GM23338 (cell line): ENCODE results near the gene FAM13A. TPM values are rescaled to one million over a fixed set of nuclear protein-coding genes. Genes with fewer than 3 reads are reported as not detected.

Source experiments
- ATAC-seq: fragments of 200-7000 bp; cut with Tn5 transposase; 3 replicates; pipeline ENCODE4 v1.9.1; 2020
- DNase-seq: peaks from one replicate; pipeline ENCODE4 v3.0.0-alpha.2; 2015; ENCODE audit warnings: low spot score
- H2AFZ ChIP-seq: fragments of 200-600 bp; sonication (generic); 2 replicates; pipeline ENCODE4 v1.8.0; 2016; ENCODE audit warnings: antibody characterized with exemption, mild to moderate bottlenecking, moderate library complexity
- H3F3A ChIP-seq: fragments of 200-600 bp; sonication (generic); replicated peaks from 2 replicates; pipeline ENCODE4 v1.8.0; 2017; ENCODE audit warnings: antibody characterized with exemption, mixed run types, low read depth
- H3K27ac ChIP-seq: fragments of 200-600 bp; sonication (generic); 2 replicates; pipeline ENCODE4 v1.6.1; 2016; ENCODE audit warnings: low read depth
- H3K27me3 ChIP-seq: fragments of 200-600 bp; sonication (generic); 2 replicates; pipeline ENCODE4 v1.8.0; 2016; ENCODE audit warnings: mild to moderate bottlenecking, mixed run types, moderate library complexity; ENCODE audit not compliant: insufficient read depth
- H3K36me3 ChIP-seq: fragments of 200-600 bp; sonication (generic); 2 replicates; pipeline ENCODE4 v1.8.0; 2016; ENCODE audit warnings: mild to moderate bottlenecking; ENCODE audit not compliant: insufficient read depth
- H3K4me1 ChIP-seq: fragments of 200-600 bp; sonication (generic); 2 replicates; pipeline ENCODE4 v1.8.0; 2016; ENCODE audit warnings: mild to moderate bottlenecking, moderate library complexity; ENCODE audit not compliant: insufficient read depth
- H3K4me2 ChIP-seq: fragments of 200-600 bp; sonication (generic); 2 replicates; pipeline ENCODE4 v1.7.1; 2017; ENCODE audit warnings: mixed run types
- H3K4me3 ChIP-seq: fragments of 200-600 bp; sonication (generic); 2 replicates; pipeline ENCODE4 v1.6.1; 2016; ENCODE audit warnings: mixed run types
- H3K79me2 ChIP-seq: fragments of 200-600 bp; sonication (generic); replicated peaks from 2 replicates; pipeline ENCODE4 v1.8.0; 2017; ENCODE audit warnings: mild to moderate bottlenecking; ENCODE audit not compliant: insufficient read depth
- H3K9me2 ChIP-seq: fragments of 200-600 bp; sonication (generic); 2 replicates; pipeline ENCODE4 v1.8.0; 2017; ENCODE audit not compliant: insufficient read depth
- H4K20me1 ChIP-seq: fragments of 200-600 bp; sonication (generic); replicated peaks from 2 replicates; pipeline ENCODE4 v1.8.0; 2017; ENCODE audit warnings: mild to moderate bottlenecking; ENCODE audit not compliant: insufficient read depth
- H3K27ac Mint-ChIP-seq: 2 replicates; pipeline ENCODE4 v1.8.0; 2020; ENCODE audit warnings: inconsistent platforms, mild to moderate bottlenecking, moderate library complexity, mixed read lengths
- H3K27me3 Mint-ChIP-seq: 3 replicates; pipeline ENCODE4 v1.8.0; 2022; ENCODE audit warnings: low read depth, mild to moderate bottlenecking, moderate library complexity, mixed read lengths, inconsistent platforms; ENCODE audit not compliant: insufficient read depth, poor library complexity
- H3K36me3 Mint-ChIP-seq: 3 replicates; pipeline ENCODE4 v1.8.0; 2021; ENCODE audit warnings: low read depth, mild to moderate bottlenecking, inconsistent platforms, moderate library complexity, mixed read lengths
- H3K4me1 Mint-ChIP-seq: 3 replicates; pipeline ENCODE4 v1.8.0; 2020; ENCODE audit warnings: mild to moderate bottlenecking, inconsistent platforms, mixed read lengths
- H3K4me3 Mint-ChIP-seq: 3 replicates; pipeline ENCODE4 v1.8.0; 2021; ENCODE audit warnings: moderate library complexity, mild to moderate bottlenecking, inconsistent platforms, mixed read lengths
- H3K9me3 Mint-ChIP-seq: 3 replicates; pipeline ENCODE4 v1.8.0; 2020; ENCODE audit warnings: moderate library complexity, mild to moderate bottlenecking, inconsistent platforms, mixed read lengths
- EZH2 ChIP-seq: fragments of 200-600 bp; sonication (generic); IDR thresholded peaks from one replicate; pipeline ENCODE4 v1.8.0; 2017; ENCODE audit warnings: antibody characterized with exemption, mild to moderate bottlenecking, low read depth; ENCODE audit not compliant: unreplicated experiment
- POLR2AphosphoS5 ChIP-seq: IDR thresholded peaks from 2 replicates; pipeline ENCODE4 v1.6.1; 2016; ENCODE audit warnings: antibody characterized with exemption, low read depth
- STAT1 ChIP-seq: IDR thresholded peaks from one replicate; pipeline ENCODE4 v1.6.1; 2016; ENCODE audit warnings: antibody characterized with exemption; ENCODE audit not compliant: unreplicated experiment
- ZNF114 ChIP-seq: fragments of 250-450 bp; sonication (Bioruptor Pico); IDR thresholded peaks from 2 replicates; pipeline ENCODE4 v1.5.0; 2020; ENCODE audit warnings: mild to moderate bottlenecking, moderate library complexity
- polyA plus RNA-seq: library from polyadenylated mRNA; unstranded; fragments of >200 nt; fragmentation: Nextera tagmentation; extraction: Ambion mirVana; gene quantifications from 2 replicates; pipeline ENCODE4 v1.2.1, GENCODE V29; 2016
- total RNA-seq: library from RNA; depleted of rRNA; stranded (reverse); fragments of >200 nt; shearing (Covaris generic); gene quantifications from 2 replicates; pipeline ENCODE4 v1.2.3, GENCODE V29; 2014
- TF ChIP-seq, protein P1 (sequence below), 2 experiments: fragments of 200-600 bp in 1 of 2; sonication (generic) in 1 of 2; conservative IDR thresholded peaks; 2 replicates each; pipeline versions ENCODE4 v1.5.1 to v1.6.1; 2016 to 2017; ENCODE audit warnings: antibody characterized with exemption in 2 of 2, low read depth in 2 of 2, mild to moderate bottlenecking in 2 of 2, moderate library complexity in 1 of 2
- TF ChIP-seq, protein P2 (sequence below): IDR thresholded peaks from one replicate; pipeline ENCODE4 v1.6.1; 2018; ENCODE audit warnings: antibody characterized with exemption; ENCODE audit not compliant: unreplicated experiment

FAM13A gene
- total and polyA plus RNA-seq, 2 experiments from 2014 or later: 13.9 to 28.4 TPM

DNA sequence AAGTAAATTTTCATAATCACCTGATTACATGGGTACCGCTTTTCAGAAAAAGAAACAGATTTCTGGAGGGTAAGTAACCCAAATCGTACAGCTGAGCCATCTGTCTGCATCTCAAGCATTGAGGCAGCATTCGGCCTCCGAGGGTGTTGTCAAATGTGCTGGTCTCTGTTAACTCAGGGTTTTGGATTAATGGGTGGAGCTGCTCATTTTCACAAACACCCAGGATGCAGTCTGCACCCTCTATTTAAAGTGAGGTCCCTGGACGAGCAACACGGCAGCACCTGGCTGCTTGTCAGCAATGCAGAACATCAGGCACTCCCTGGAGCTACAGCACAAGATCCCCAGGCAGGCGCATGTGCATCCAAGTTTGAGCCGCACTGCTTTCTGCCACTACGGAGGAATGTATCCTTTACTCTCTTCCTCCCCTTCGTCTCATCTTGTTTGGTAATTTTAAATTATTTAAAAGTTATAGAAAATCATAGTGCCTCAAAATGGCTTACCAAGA is 334.7 kb downstream of the FAM13A start (continued):
- TF ChIP-seq, protein P1, sequence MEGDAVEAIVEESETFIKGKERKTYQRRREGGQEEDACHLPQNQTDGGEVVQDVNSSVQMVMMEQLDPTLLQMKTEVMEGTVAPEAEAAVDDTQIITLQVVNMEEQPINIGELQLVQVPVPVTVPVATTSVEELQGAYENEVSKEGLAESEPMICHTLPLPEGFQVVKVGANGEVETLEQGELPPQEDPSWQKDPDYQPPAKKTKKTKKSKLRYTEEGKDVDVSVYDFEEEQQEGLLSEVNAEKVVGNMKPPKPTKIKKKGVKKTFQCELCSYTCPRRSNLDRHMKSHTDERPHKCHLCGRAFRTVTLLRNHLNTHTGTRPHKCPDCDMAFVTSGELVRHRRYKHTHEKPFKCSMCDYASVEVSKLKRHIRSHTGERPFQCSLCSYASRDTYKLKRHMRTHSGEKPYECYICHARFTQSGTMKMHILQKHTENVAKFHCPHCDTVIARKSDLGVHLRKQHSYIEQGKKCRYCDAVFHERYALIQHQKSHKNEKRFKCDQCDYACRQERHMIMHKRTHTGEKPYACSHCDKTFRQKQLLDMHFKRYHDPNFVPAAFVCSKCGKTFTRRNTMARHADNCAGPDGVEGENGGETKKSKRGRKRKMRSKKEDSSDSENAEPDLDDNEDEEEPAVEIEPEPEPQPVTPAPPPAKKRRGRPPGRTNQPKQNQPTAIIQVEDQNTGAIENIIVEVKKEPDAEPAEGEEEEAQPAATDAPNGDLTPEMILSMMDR (conservative IDR thresholded peaks at IDR 0.05; ENCODE audit: low read depth in 2 of 2): no peak
- TF ChIP-seq, protein P2, sequence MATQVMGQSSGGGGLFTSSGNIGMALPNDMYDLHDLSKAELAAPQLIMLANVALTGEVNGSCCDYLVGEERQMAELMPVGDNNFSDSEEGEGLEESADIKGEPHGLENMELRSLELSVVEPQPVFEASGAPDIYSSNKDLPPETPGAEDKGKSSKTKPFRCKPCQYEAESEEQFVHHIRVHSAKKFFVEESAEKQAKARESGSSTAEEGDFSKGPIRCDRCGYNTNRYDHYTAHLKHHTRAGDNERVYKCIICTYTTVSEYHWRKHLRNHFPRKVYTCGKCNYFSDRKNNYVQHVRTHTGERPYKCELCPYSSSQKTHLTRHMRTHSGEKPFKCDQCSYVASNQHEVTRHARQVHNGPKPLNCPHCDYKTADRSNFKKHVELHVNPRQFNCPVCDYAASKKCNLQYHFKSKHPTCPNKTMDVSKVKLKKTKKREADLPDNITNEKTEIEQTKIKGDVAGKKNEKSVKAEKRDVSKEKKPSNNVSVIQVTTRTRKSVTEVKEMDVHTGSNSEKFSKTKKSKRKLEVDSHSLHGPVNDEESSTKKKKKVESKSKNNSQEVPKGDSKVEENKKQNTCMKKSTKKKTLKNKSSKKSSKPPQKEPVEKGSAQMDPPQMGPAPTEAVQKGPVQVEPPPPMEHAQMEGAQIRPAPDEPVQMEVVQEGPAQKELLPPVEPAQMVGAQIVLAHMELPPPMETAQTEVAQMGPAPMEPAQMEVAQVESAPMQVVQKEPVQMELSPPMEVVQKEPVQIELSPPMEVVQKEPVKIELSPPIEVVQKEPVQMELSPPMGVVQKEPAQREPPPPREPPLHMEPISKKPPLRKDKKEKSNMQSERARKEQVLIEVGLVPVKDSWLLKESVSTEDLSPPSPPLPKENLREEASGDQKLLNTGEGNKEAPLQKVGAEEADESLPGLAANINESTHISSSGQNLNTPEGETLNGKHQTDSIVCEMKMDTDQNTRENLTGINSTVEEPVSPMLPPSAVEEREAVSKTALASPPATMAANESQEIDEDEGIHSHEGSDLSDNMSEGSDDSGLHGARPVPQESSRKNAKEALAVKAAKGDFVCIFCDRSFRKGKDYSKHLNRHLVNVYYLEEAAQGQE: no peak
- no peak for TF ChIP-seq STAT1
- TF ChIP-seq ZNF114 (CRISPR knock-in tag): no peak
- no peak for TF ChIP-seq POLR2AphosphoS5

DNA sequence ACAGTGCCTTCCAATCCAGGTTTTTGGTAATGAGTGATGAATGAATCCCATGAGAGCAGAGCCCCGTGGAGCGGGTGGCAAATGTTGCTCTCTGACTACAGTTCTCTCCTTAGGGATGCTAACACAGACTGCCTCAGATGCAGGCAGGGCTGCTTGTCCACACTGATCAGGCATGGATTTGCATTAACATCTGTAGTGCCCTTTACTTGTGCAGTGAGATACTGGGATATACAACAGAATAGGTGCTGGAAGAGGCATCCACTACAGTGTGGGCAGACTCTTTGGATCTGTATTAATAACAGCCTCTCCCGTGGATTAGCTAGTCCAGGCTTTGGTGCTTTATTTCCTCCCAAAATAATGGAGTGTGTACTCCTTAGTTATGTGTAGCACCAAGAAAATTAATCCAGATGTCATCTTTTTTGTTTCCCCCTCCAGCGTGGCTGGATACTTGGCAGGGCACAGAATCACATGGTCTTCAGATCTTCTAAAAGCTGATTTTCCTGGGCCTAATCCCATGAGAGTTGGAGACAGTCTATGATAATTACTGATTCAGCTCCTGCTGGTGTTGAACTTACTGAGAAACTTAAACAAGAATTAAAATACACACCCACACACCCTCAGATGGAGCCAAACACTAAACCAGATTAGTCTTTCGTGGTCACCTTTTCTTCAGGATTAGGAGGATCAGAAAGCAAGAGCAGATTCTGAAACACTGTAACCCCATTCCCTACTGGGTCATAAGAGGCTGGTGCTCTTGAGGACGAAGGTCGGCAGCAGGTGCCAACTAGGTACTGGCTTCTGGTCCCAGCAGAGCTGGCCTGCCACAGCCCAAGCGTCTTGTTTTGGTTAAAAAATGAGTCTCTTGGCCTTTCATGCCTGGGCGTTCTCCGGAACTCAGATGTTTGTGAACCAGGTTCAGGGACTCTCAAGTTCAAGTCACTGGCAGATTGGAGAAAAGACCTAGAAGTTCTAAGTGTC is 336.2 kb downstream of the FAM13A start:
- ATAC-seq (no peak), DNase-seq (no peak)
- H3K4me2 ChIP-seq: no peak overlapping the region
- H2AFZ ChIP-seq: no peak overlapping the region
- H3K9me3 Mint-ChIP-seq: peaks cover 16% of the 10 kb centered on the region
- H3K36me3 ChIP-seq: 0 out of 2 replicates have a peak, but pooled peaks cover 6% of the 10 kb centered on the region
- no peak overlapping the region for H3K4me3 Mint-ChIP-seq
- H3K9me2 ChIP-seq: 0 out of 2 replicates have a peak, but pooled peaks cover 3% of the 10 kb centered on the region
- no peak overlapping the region; the same call in 1 of the 2 replicates for H3K27ac Mint-ChIP-seq
- H3K4me1 ChIP-seq: no peaks in the 10 kb centered on the region
- no peaks in the 10 kb centered on the region for H3K79me2 ChIP-seq
- H3K27me3 Mint-ChIP-seq: peaks cover 4% of the 10 kb centered on the region
- H4K20me1 ChIP-seq: no peaks in the 10 kb centered on the region
- peaks cover 17% of the 10 kb centered on the region for H3K36me3 Mint-ChIP-seq
- no peaks in the 10 kb centered on the region for H3F3A ChIP-seq
- H3K4me1 Mint-ChIP-seq: peaks cover 9% of the 10 kb centered on the region; the same call in 2 of the 3 replicates
- no peaks in the 10 kb centered on the region for H3K27me3 ChIP-seq
- no peak overlapping the region for H3K27ac ChIP-seq
- no peak overlapping the region for H3K4me3 ChIP-seq
- no peak for TF ChIP-seq POLR2AphosphoS5
- TF ChIP-seq EZH2: no peak
- TF ChIP-seq, protein P2: no peak
- no peak for TF ChIP-seq ZNF114 (CRISPR knock-in tag)
